ENCODE measurements around the gene WNT5A.

- TF ChIP-seq CTCF (IDR thresholded peaks at IDR 0.05) (no peak), POLR2A (IDR thresholded peaks at IDR 0.05; ENCODE audit: low read depth) (no peak), POLR2AphosphoS5 (IDR thresholded peaks at IDR 0.05) (no peak)
These were observed 16.0 kb downstream of the WNT5A start for GRCh38 chr3:55471084-55471483.

Measured in esophagus muscularis mucosa (tissue), 3 donors.